Measurements from ENCODE around the gene HDC. TPM values are rescaled to one million over a fixed set of nuclear protein-coding genes. Genes with fewer than 3 reads are reported as not detected.

Gene HDC, protein sequence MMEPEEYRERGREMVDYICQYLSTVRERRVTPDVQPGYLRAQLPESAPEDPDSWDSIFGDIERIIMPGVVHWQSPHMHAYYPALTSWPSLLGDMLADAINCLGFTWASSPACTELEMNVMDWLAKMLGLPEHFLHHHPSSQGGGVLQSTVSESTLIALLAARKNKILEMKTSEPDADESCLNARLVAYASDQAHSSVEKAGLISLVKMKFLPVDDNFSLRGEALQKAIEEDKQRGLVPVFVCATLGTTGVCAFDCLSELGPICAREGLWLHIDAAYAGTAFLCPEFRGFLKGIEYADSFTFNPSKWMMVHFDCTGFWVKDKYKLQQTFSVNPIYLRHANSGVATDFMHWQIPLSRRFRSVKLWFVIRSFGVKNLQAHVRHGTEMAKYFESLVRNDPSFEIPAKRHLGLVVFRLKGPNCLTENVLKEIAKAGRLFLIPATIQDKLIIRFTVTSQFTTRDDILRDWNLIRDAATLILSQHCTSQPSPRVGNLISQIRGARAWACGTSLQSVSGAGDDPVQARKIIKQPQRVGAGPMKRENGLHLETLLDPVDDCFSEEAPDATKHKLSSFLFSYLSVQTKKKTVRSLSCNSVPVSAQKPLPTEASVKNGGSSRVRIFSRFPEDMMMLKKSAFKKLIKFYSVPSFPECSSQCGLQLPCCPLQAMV
- 2.6 TPM for polyA plus RNA-seq (2013, experiment 1 of 4)
- polyA plus RNA-seq (2013, experiment 2 of 4): 1.7 TPM
- polyA plus RNA-seq (2013, experiment 3 of 4): 1.1 TPM
- polyA plus RNA-seq (2013, experiment 4 of 4): 2.4 TPM

DNA sequence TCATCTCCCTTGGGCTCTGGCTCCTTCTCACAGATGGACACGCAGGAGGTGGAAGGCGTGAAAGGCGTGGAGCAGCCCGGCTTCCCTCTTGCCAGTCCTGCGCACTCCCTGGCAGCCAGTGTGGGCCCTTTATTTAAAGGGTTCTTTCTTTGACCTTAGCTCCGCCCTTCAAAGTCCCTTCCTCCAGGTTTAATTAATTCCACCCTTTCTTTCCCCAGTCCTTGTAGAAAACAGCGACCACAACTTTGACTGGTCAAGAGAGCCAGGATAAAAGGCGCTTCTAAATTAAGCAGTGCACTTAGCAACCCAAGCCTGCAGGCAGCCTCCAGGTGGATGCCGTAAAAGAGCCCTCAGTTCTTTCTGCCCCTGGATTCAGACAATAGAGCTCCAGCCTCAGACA lies at the start of gene HDC:
Gene HDC (minus strand): TSS at position 107 of the 400 bp plus-strand sequence. CDS start 103 bp downstream, at position 4.
- 61 to 65% methylated on average over 9 of the region's 9 CpGs for WGBS, 2 experiments
- Histone ChIP-seq H3K4me1 (ENCODE audit: control insufficient read depth, insufficient read depth, low read length) (peaks cover 10% of the 10 kb centered on the region), H3K27ac (ENCODE audit: insufficient read depth, low read depth, low read length, poor library complexity, severe bottlenecking) (no peak within 1 kb of the TSS), H3K27me3 (ENCODE audit: control insufficient read depth, insufficient read depth, low read length, poor library complexity, severe bottlenecking) (no peaks in the 10 kb centered on the region), H3K4me3 (ENCODE audit: insufficient read depth, low read depth, low read length) (no peak within 1 kb of the TSS), H3K9me3 (ENCODE audit: control insufficient read depth, low read length) (no peaks in the 10 kb centered on the region), H3K36me3 (ENCODE audit: control insufficient read depth, insufficient read depth, low read length) (no peaks in the 10 kb centered on the region)

DNA sequence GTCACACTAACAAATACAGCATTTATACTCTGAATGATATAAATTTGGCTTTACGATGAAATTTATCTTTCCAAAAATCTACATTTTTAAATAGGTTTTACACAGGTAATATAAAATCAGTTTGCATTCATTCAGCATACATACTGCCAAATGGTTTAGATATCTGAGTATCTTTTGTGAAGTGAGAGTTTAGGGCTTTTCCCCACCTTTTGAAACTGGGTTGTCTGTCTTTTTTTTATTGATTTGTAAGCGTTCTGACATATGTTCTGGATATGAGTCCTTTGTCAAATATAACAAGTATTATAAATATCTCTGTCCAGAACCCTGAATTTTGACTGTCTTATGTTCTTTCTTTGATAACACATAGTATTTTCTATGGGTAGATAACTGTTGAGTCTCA lies 47.1 kb upstream of the HDC start:
- H3K27ac ChIP-seq (ENCODE audit: insufficient read depth, low read depth, low read length, poor library complexity, severe bottlenecking): no peak overlapping the region
- WGBS, 2 experiments: 94% methylated on average over 2 of the region's 2 CpGs; no CpG with 5 or more reads in 1 of the 2 experiments
- no peak overlapping the region for H3K4me3 ChIP-seq (ENCODE audit: insufficient read depth, low read depth, low read length)
- no peaks in the 10 kb centered on the region for H3K4me1 ChIP-seq (ENCODE audit: control insufficient read depth, insufficient read depth, low read length)
- H3K27me3 ChIP-seq (ENCODE audit: control insufficient read depth, insufficient read depth, low read length, poor library complexity, severe bottlenecking): no peaks in the 10 kb centered on the region
- H3K36me3 ChIP-seq (ENCODE audit: control insufficient read depth, insufficient read depth, low read length): peaks cover 5% of the 10 kb centered on the region
- H3K9me3 ChIP-seq (ENCODE audit: control insufficient read depth, low read length): no peaks in the 10 kb centered on the region

DNA sequence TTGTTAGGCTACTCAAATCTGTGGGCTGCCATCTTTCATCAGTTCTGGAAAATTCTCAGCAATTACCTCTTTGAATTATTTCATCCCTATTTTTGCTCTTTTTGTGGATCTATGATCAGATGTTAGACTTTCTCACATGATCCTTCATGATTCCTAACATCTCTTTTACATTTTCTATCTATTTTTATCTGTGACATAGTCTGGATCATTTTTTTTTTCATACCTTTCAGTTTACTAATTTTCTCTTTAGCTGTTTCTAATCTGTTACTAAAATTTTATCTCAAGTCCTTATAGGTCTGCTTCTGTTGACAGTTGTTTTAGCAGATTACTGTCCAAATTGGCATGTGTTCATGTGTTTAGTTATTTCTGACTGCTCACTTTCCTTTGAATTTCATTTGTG lies 42.3 kb upstream of the HDC start:
- Histone ChIP-seq H3K36me3 (ENCODE audit: control insufficient read depth, insufficient read depth, low read length) (peaks cover 5% of the 10 kb centered on the region), H3K4me3 (ENCODE audit: insufficient read depth, low read depth, low read length) (no peak overlapping the region), H3K27me3 (ENCODE audit: control insufficient read depth, insufficient read depth, low read length, poor library complexity, severe bottlenecking) (no peaks in the 10 kb centered on the region), H3K9me3 (ENCODE audit: control insufficient read depth, low read length) (no peaks in the 10 kb centered on the region), H3K4me1 (ENCODE audit: control insufficient read depth, insufficient read depth, low read length) (no peaks in the 10 kb centered on the region), H3K27ac (ENCODE audit: insufficient read depth, low read depth, low read length, poor library complexity, severe bottlenecking) (no peak overlapping the region)

DNA sequence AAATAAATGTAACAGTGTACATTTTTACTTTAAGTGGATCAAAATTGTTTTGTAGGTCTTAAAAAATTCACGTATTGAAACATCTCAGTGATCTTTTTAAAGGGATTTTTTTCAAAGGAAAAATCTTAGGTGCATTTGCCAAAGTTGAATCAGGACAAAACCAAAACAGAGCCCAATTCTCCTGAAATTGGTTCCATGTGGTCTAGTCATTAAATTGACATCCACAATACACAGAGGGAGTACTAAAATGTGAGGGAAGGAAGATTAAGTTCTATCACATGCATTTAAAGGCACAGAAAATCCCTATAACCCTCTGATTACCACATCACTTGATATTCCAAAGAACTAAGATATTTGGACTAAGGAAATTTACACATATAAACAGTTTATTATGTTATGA lies 39.3 kb upstream of the HDC start:
- Histone ChIP-seq H3K4me1 (ENCODE audit: control insufficient read depth, insufficient read depth, low read length) (no peaks in the 10 kb centered on the region), H3K27ac (ENCODE audit: insufficient read depth, low read depth, low read length, poor library complexity, severe bottlenecking) (no peak overlapping the region), H3K9me3 (ENCODE audit: control insufficient read depth, low read length) (no peaks in the 10 kb centered on the region), H3K27me3 (ENCODE audit: control insufficient read depth, insufficient read depth, low read length, poor library complexity, severe bottlenecking) (no peaks in the 10 kb centered on the region), H3K36me3 (ENCODE audit: control insufficient read depth, insufficient read depth, low read length) (peaks cover 17% of the 10 kb centered on the region), H3K4me3 (ENCODE audit: insufficient read depth, low read depth, low read length) (no peak overlapping the region)
- 92 to 100% methylated on average over 1 of the region's 1 CpG for WGBS, 2 experiments

DNA sequence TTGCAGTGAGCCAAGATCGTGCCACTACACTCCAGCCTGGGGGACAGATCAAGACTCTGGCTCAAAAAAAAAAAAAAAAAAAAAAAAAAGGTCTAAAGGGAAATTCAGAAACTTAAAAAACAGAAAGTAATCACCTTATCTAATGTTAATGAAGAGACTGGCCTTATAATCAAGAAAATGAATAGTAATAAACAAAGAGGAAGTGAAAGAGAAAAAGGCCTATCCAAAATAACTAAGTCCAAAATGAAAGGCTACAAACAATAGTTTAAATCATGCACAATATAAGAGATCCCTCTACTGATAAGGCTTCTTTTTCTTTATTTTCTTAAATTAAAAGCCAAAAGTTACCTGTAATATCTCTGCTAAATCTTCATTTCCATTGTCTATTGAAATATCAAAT lies 37.1 kb upstream of the HDC start:
- no peaks in the 10 kb centered on the region for H3K9me3 ChIP-seq (ENCODE audit: control insufficient read depth, low read length)
- H3K4me3 ChIP-seq (ENCODE audit: insufficient read depth, low read depth, low read length): no peak overlapping the region
- WGBS, 2 experiments: 100% methylated on average over 1 of the region's 1 CpG
- no peak overlapping the region for H3K27ac ChIP-seq (ENCODE audit: insufficient read depth, low read depth, low read length, poor library complexity, severe bottlenecking)
- H3K4me1 ChIP-seq (ENCODE audit: control insufficient read depth, insufficient read depth, low read length): no peaks in the 10 kb centered on the region
- peaks cover 12% of the 10 kb centered on the region for H3K36me3 ChIP-seq (ENCODE audit: control insufficient read depth, insufficient read depth, low read length)
- H3K27me3 ChIP-seq (ENCODE audit: control insufficient read depth, insufficient read depth, low read length, poor library complexity, severe bottlenecking): no peaks in the 10 kb centered on the region

DNA sequence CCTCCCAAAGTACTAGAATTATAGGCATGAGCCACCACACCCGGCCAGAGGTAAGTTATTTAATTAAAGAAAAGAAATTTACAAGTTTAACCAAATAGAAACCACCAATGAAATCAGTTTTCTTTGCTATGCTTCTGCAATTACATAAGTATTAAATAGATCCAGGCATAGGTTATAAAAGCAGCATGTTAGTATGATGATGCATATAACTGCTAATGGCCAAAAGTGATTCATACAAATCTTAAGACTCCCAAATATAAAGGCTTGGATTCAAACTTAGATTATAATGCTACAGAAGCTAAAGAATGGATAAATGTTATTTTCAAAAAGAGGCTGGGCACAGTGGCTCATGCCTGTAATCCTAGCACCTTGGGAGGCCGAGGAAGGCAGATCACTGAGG lies 32.8 kb upstream of the HDC start:
- Histone ChIP-seq H3K27ac (ENCODE audit: insufficient read depth, low read depth, low read length, poor library complexity, severe bottlenecking) (no peak overlapping the region), H3K9me3 (ENCODE audit: control insufficient read depth, low read length) (no peaks in the 10 kb centered on the region), H3K4me3 (ENCODE audit: insufficient read depth, low read depth, low read length) (no peak overlapping the region), H3K36me3 (ENCODE audit: control insufficient read depth, insufficient read depth, low read length) (peaks cover 12% of the 10 kb centered on the region), H3K4me1 (ENCODE audit: control insufficient read depth, insufficient read depth, low read length) (no peaks in the 10 kb centered on the region), H3K27me3 (ENCODE audit: control insufficient read depth, insufficient read depth, low read length, poor library complexity, severe bottlenecking) (no peaks in the 10 kb centered on the region)
- WGBS, 2 experiments: 97% methylated on average over 1 to 2 of the region's 2 CpGs

DNA sequence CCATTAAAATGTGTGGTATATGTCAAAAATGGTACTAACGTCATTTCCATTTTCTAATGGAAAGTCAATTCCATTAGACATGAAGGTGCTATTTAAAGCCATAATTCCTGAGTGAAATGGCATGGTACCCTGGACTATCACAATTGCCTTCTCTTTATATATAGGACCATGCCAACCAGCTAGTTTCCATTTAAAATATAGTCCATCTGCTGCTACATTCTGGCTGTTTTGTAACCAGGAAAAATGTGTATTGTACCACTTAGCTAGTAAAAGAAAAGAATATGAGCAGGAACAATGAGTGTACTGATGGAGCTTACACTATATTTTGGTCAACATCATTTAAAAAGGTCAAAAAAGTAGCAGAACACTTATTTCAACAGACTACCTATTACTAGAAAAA lies 30.4 kb upstream of the HDC start:
- H3K4me3 ChIP-seq (ENCODE audit: insufficient read depth, low read depth, low read length): no peak overlapping the region

DNA sequence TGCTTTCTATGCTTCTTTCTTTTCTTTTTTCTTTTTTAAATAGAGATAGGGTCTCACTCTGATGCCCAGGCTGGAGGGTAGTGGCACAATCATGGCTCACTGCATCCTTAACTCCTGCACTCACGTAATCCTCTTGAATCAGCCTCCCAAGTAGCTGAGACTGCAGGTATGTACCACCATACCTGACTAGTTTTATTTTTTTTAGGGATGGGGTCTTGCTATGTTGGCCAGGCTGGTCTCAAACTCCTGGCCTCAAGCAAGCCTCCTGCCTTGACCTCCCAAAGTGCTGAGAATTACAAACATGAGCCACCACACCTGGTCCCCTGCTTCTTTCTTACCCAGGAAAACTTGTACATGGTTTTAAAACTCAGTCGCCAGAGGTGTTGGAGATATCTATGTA lies 24.2 kb upstream of the HDC start:
- Histone ChIP-seq H3K27me3 (ENCODE audit: control insufficient read depth, insufficient read depth, low read length, poor library complexity, severe bottlenecking) (no peaks in the 10 kb centered on the region), H3K36me3 (ENCODE audit: control insufficient read depth, insufficient read depth, low read length) (no peaks in the 10 kb centered on the region), H3K4me3 (ENCODE audit: insufficient read depth, low read depth, low read length) (no peak overlapping the region), H3K4me1 (ENCODE audit: control insufficient read depth, insufficient read depth, low read length) (no peaks in the 10 kb centered on the region), H3K9me3 (ENCODE audit: control insufficient read depth, low read length) (no peaks in the 10 kb centered on the region), H3K27ac (ENCODE audit: insufficient read depth, low read depth, low read length, poor library complexity, severe bottlenecking) (no peak overlapping the region)
- 92 to 96% methylated on average over 1 to 2 of the region's 2 CpGs for WGBS, 2 experiments

More for the DNA sequence above, 30.4 kb upstream of the HDC start:
- Histone ChIP-seq H3K27ac (ENCODE audit: insufficient read depth, low read depth, low read length, poor library complexity, severe bottlenecking) (no peak overlapping the region), H3K4me1 (ENCODE audit: control insufficient read depth, insufficient read depth, low read length) (no peaks in the 10 kb centered on the region), H3K27me3 (ENCODE audit: control insufficient read depth, insufficient read depth, low read length, poor library complexity, severe bottlenecking) (no peaks in the 10 kb centered on the region), H3K36me3 (ENCODE audit: control insufficient read depth, insufficient read depth, low read length) (peaks cover 5% of the 10 kb centered on the region), H3K9me3 (ENCODE audit: control insufficient read depth, low read length) (no peaks in the 10 kb centered on the region)
- 96 to 100% methylated on average over 1 of the region's 1 CpG for WGBS, 2 experiments

DNA sequence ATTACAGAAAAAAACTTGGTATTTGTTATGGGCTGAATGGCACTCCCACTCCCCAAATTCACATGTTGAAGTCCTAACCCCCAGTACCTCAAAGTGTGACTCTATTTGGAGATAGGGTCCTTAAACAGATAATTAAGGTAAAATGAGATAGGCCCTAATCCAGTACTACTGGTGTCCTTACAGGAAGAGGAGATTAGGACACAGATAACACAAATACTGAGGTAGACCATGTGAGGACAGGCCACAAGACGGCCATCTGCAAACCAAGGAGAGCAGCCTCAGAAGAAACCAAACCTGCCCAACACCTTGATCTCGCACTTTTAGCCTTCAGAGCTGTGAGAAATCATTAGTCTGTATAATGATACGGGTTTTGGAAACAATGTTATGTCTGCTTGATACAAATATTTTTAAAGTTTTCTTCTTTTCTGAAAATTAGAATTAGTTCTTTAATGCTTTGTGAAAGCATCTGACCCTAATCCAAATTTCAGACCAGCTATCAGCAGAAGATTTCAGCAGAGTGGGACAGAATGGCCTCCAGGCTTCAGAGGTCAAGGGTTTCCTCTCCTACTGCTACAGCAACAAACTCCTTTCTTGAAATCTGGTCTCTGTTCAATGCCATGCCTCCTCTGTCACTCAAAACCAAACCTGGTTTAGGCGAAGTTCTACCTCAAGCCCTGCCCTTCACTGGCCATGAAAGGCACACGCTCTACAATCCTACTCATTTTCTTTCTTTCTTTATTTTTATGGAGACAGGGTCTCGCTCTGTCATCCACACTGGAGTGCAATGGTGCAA lies 22.0 kb upstream of the HDC start:
- H3K4me1 ChIP-seq (ENCODE audit: control insufficient read depth, insufficient read depth, low read length): no peaks in the 10 kb centered on the region
- WGBS, 2 experiments: 93% methylated on average over 5 to 6 of the region's 6 CpGs
- no peak overlapping the region for H3K27ac ChIP-seq (ENCODE audit: insufficient read depth, low read depth, low read length, poor library complexity, severe bottlenecking)
- no peaks in the 10 kb centered on the region for H3K36me3 ChIP-seq (ENCODE audit: control insufficient read depth, insufficient read depth, low read length)
- no peaks in the 10 kb centered on the region for H3K27me3 ChIP-seq (ENCODE audit: control insufficient read depth, insufficient read depth, low read length, poor library complexity, severe bottlenecking)
- H3K4me3 ChIP-seq (ENCODE audit: insufficient read depth, low read depth, low read length): no peak overlapping the region
- H3K9me3 ChIP-seq (ENCODE audit: control insufficient read depth, low read length): no peaks in the 10 kb centered on the region

DNA sequence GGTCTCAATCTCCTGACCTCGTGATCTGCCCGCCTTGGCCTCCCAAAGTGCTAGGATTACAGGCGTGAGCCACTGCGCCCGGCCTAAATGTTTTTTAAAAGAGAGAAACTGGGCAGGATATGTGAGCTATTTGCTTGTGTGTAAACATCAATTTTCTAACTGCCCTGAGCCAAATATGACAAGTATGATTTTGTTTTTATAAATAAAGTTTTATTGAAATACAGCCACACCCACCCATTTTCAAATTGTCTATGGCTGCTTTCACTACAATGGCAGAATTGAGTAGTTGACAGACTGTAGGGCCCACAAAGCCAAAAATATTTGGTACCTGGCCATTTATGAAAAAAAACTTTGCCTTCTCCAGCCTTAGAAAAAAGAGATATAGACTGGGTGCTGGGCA lies 15.9 kb upstream of the HDC start:
- Histone ChIP-seq H3K4me1 (ENCODE audit: control insufficient read depth, insufficient read depth, low read length) (no peaks in the 10 kb centered on the region), H3K4me3 (ENCODE audit: insufficient read depth, low read depth, low read length) (no peak overlapping the region), H3K27ac (ENCODE audit: insufficient read depth, low read depth, low read length, poor library complexity, severe bottlenecking) (no peak overlapping the region), H3K27me3 (ENCODE audit: control insufficient read depth, insufficient read depth, low read length, poor library complexity, severe bottlenecking) (no peaks in the 10 kb centered on the region), H3K9me3 (ENCODE audit: control insufficient read depth, low read length) (no peaks in the 10 kb centered on the region), H3K36me3 (ENCODE audit: control insufficient read depth, insufficient read depth, low read length) (no peaks in the 10 kb centered on the region)
- 82 to 85% methylated on average over 5 of the region's 5 CpGs for WGBS, 2 experiments

All from ectodermal cell (in vitro differentiated cells).